DND-41 (cell line): ENCODE measurements around the gene ZNF366.

Experiments used
- CTCF ChIP-seq: IDR thresholded peaks from 2 replicates; pipeline ENCODE4 v1.5.1; 2012; ENCODE audit warnings: borderline replicate concordance, low read length, moderate library complexity, mild to moderate bottlenecking; ENCODE audit not compliant: poor library complexity, severe bottlenecking; ENCODE audit errors: extremely low read depth
- EZH2 ChIP-seq: IDR thresholded peaks from 3 replicates; pipeline ENCODE4 v1.6.1; 2012; ENCODE audit warnings: borderline replicate concordance, low read depth, mild to moderate bottlenecking, moderate library complexity, low read length, inconsistent platforms; ENCODE audit not compliant: severe bottlenecking

DNA sequence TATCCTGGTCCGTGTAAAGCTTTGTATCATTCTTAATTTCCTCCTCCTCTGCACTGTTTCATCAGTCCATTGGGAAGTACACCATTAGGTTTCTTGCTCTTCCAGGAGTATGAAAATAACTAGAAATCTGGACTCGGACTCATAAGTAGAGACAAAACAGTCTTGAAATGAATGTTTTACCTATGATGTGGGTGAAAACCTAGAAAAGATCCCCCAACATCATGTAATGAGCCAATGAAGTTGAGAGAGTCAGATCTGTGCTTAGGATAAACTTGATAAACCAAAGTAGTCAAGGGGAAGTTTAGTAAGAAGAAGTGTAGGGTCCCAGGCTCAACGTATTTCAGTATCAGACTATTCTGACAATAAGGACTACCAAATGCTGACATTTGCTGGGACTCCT, 25.2 kb downstream of the ZNF366 start:
- TF ChIP-seq CTCF, result no peak
- no peak for TF ChIP-seq EZH2
